PFSK-1 (cell line): ENCODE results near the gene RPS18.

ENCODE experiments used
- FOXP2 ChIP-seq: optimal IDR thresholded peaks from 2 replicates; pipeline ENCODE3; 2011; ENCODE audit warnings: borderline replicate concordance, control low read depth, inconsistent platforms; ENCODE audit not compliant: insufficient read depth; ENCODE audit errors: extremely low read length, extremely low read depth
- POLR2AphosphoS5 ChIP-seq: IDR thresholded peaks from 2 replicates; pipeline ENCODE4 v1.6.1; 2012; ENCODE audit warnings: low read depth, mild to moderate bottlenecking, control low read depth, low read length, moderate library complexity
- REST ChIP-seq, 2 experiments: IDR thresholded peaks; 2 replicates each; pipeline versions ENCODE4 v1.6.1 to v1.8.0; 2011 to 2012; ENCODE audit warnings: low read depth in 2 of 2, low read length in 2 of 2, control low read depth in 1 of 2, inconsistent platforms in 1 of 2, mild to moderate bottlenecking in 1 of 2, moderate library complexity in 1 of 2; ENCODE audit not compliant: insufficient read depth in 1 of 2
- SIN3A ChIP-seq: IDR thresholded peaks from 2 replicates; pipeline ENCODE4 v1.6.1; 2012; ENCODE audit warnings: mild to moderate bottlenecking, low read length, moderate library complexity, borderline replicate concordance; ENCODE audit not compliant: insufficient read depth
- TAF1 ChIP-seq: IDR thresholded peaks from 2 replicates; pipeline ENCODE4 v1.6.1; 2012; ENCODE audit warnings: low read length, control low read depth, borderline replicate concordance; ENCODE audit not compliant: insufficient read depth

RPS18 gene

GRCh38 chr6:33252759-33253158, 19.1 kb upstream of the RPS18 start:
- TF ChIP-seq SIN3A: no peak
- TF ChIP-seq FOXP2: no peak
- TF ChIP-seq REST (IDR thresholded peaks at IDR 0.05; ENCODE audit: insufficient read depth in 1 of 2, low read depth in 2 of 2, low read length in 2 of 2): no peak
- no peak for TF ChIP-seq POLR2AphosphoS5
- TF ChIP-seq TAF1: no peak

GRCh38 chr6:33254591-33254990, 17.3 kb upstream of the RPS18 start:
- TF ChIP-seq SIN3A (no peak), REST (IDR thresholded peaks at IDR 0.05; ENCODE audit: insufficient read depth in 1 of 2, low read depth in 2 of 2, low read length in 2 of 2) (no peak), TAF1 (no peak), POLR2AphosphoS5 (no peak), FOXP2 (no peak)

- TF ChIP-seq TAF1 (no peak), FOXP2 (no peak), REST (IDR thresholded peaks at IDR 0.05; ENCODE audit: insufficient read depth in 1 of 2, low read depth in 2 of 2, low read length in 2 of 2) (no peak), POLR2AphosphoS5 (no peak), SIN3A (no peak)
Observed at GRCh38 chr6:33259032-33259431, 12.8 kb upstream of the RPS18 start.

- TF ChIP-seq REST (IDR thresholded peaks at IDR 0.05; ENCODE audit: insufficient read depth in 1 of 2, low read depth in 2 of 2, low read length in 2 of 2): no peak
- no peak for TF ChIP-seq FOXP2
- TF ChIP-seq TAF1: no peak
- TF ChIP-seq POLR2AphosphoS5: no peak
- no peak for TF ChIP-seq SIN3A
Observed at GRCh38 chr6:33264015-33264414, 7.9 kb upstream of the RPS18 start.

GRCh38 chr6:33271117-33271467, 783 bp upstream of the RPS18 start:
- no peak for TF ChIP-seq SIN3A
- no peak for TF ChIP-seq TAF1
- TF ChIP-seq POLR2AphosphoS5: no peak
- TF ChIP-seq REST (IDR thresholded peaks at IDR 0.05; ENCODE audit: insufficient read depth in 1 of 2, low read depth in 2 of 2, low read length in 2 of 2): no peak
- no peak for TF ChIP-seq FOXP2
